ENCODE measurements around the gene HMCES.
A peak's percentile ranks its signal among the peaks of the same experiment; 100 is the strongest.

HMCES gene

DNA sequence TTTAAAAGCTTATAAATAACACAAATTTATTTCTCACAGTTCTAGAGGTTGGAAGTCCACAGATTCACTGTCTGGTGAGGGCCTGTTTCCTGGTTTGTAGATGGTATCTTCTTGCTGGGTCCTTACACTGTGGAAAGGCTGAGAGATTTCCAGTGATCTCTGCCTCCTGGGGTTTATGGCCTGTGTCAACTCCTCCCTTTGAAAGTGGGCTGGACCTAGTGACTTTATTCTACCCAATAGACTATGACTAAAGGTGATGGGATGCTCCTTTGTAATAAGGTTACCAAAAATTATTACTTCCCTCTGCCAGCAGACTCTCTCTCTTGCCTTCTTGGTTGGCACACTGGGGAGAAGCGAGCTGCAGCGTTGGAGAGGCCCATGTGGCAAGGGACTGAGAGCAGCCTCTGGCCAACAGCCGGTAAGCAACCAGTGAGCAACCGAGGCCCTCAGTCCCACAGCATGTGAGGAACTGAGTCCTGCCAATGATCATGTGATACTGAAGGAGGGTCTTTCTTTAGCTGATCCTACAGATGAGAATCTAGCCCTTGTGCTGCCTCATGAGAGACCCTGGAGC lies 43.2 kb upstream of the HMCES start:
- H3K27ac ChIP-seq, result no peak overlapping the region
- TF ChIP-seq, protein P1, sequence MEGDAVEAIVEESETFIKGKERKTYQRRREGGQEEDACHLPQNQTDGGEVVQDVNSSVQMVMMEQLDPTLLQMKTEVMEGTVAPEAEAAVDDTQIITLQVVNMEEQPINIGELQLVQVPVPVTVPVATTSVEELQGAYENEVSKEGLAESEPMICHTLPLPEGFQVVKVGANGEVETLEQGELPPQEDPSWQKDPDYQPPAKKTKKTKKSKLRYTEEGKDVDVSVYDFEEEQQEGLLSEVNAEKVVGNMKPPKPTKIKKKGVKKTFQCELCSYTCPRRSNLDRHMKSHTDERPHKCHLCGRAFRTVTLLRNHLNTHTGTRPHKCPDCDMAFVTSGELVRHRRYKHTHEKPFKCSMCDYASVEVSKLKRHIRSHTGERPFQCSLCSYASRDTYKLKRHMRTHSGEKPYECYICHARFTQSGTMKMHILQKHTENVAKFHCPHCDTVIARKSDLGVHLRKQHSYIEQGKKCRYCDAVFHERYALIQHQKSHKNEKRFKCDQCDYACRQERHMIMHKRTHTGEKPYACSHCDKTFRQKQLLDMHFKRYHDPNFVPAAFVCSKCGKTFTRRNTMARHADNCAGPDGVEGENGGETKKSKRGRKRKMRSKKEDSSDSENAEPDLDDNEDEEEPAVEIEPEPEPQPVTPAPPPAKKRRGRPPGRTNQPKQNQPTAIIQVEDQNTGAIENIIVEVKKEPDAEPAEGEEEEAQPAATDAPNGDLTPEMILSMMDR (conservative IDR thresholded peaks at IDR 0.05), result no peak
- no peak for TF ChIP-seq ZFX (IDR thresholded peaks at IDR 0.05)

DNA sequence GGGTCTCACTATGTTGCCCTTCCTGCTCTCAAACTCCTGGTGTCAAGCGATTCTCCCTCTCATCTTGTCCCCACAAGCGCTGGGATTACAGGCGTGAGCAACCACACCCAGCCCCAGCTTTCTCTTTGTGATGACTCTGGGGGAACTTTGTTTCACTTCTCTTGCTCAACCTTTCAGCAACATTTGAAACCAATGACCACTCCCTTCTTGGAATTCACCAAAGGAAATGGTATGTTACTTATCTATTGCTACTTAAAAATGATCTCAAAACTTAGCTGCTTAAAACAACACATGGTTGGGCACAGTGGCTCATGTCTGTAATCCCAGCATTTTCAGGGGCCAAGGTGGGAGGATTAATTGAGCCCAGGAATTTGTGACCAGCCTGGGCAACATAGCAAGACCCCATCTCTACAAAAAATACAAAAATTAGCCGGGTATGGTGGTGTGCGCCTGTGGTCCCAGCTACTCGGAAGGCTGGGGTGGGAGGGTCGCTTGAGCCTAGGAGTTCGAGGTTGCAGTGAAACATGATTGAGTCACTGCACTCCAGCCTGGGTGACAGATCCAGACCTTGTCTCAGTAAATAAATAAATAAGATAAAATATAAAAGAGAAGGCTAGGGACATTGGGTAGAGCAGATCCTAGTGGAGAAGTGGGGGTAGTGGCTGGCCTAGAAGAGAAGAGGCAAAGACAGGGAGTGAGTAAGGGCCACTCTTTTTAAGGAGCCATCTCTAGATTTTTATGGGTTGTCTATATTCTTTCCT lies 39.5 kb upstream of the HMCES start:
- TF ChIP-seq ZFX (IDR thresholded peaks at IDR 0.05), result no peak
- TF ChIP-seq, protein P1 (conservative IDR thresholded peaks at IDR 0.05), result no peak

DNA sequence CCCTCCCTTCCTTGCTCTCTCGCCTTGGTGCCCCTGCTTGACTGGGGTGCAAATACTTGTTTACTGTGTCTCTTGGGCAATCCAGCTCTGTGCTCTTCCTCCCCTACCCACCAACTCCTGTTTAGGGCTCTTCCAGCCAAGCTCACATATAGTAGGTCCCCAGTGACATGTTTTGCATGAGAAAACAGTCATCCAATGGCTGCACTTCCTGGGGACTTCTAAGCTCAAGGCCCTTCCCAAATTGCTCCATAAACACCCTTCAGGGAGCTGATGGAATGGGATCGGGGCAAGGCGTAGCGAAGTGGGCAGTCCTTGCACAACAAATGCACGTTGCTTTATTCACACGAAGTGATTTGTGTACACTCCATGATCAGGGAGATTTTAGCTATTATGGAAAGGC lies 38.7 kb upstream of the HMCES start:
- no peak overlapping the region for H3K27ac ChIP-seq
- TF ChIP-seq ZFX (IDR thresholded peaks at IDR 0.05), result no peak
- TF ChIP-seq, protein P1 (conservative IDR thresholded peaks at IDR 0.05), result no peak

More for the DNA sequence above, 39.5 kb upstream of the HMCES start:
- H3K27ac ChIP-seq, result no peak overlapping the region

GRCh38 chr3:129240436-129240835 lies 38.2 kb upstream of the HMCES start:
- TF ChIP-seq ZFX (IDR thresholded peaks at IDR 0.05), result no peak
- TF ChIP-seq, protein P1 (conservative IDR thresholded peaks at IDR 0.05), result no peak
- no peak overlapping the region for H3K27ac ChIP-seq

- H3K27ac ChIP-seq, result peak overlapping the region; percentile 38
- TF ChIP-seq ZFX (IDR thresholded peaks at IDR 0.05), result no peak
- TF ChIP-seq, protein P1 (conservative IDR thresholded peaks at IDR 0.05), result no peak
Measured at GRCh38 chr3:129245141-129245540, 33.5 kb upstream of the HMCES start.

DNA sequence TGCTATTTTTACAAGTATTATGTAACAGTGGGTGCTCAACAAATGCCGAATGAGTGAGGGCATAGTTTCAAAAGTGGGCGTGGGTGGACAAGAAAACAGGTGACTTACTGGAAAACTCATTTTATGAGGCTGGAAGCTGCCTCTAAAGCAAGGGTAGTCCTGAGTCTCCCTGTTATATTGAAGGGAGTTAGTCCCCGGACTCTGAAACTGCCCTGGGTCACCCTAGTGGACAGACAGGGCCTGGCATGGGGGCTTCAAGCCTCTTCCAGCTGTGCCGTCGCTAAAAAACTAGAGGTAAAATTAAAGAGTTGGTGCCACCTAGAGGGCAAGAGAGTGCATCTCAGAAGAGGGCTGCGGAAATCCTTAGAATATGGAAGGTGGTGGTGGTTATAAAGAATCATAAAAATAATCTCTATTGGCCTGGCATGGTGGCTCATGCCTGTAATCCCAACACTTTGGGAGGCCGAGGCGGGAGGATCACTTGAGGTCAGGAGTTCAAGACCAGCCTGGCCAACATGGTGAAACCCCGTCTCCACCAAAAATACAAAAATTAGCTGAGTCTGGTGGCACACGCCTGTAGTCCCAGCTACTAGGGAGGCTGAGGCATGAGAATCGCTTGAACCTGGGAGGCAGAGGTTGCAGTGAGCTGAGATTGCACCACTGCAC lies 32.9 kb upstream of the HMCES start:
- peak overlapping the region; percentile 38 for H3K27ac ChIP-seq
- TF ChIP-seq, protein P1 (conservative IDR thresholded peaks at IDR 0.05), result peak; percentile 99

- H3K27ac ChIP-seq, result no peak overlapping the region
Measured at GRCh38 chr3:129246636-129247035, 32.0 kb upstream of the HMCES start.

More at GRCh38 chr3:129246636-129247035, 32.0 kb upstream of the HMCES start:
- TF ChIP-seq, protein P1 (conservative IDR thresholded peaks at IDR 0.05), result no peak
- no peak for TF ChIP-seq ZFX (IDR thresholded peaks at IDR 0.05)

All from C4-2B (cell line).